SU-DHL-6 (cell line): ENCODE measurements around the gene MYBPH.

Experiments used
- H2AFZ ChIP-seq: fragments of 200-600 bp; sonication (generic); 2 replicates; pipeline ENCODE4 v1.6.1; 2014; ENCODE audit warnings: low read depth, mild to moderate bottlenecking, moderate library complexity, mixed read lengths, antibody characterized with exemption, low read length; ENCODE audit not compliant: severe bottlenecking
- H3F3A ChIP-seq: fragments of 200-600 bp; shearing (Covaris generic); 2 replicates; pipeline ENCODE4 v1.6.0; 2016; ENCODE audit warnings: antibody characterized with exemption, mild to moderate bottlenecking; ENCODE audit not compliant: insufficient read depth
- H3K27ac ChIP-seq: fragments of 200-600 bp; sonication (generic); 2 replicates; pipeline ENCODE4 v1.5.1; 2016; ENCODE audit warnings: low read depth, mild to moderate bottlenecking, low read length, moderate library complexity, mixed read lengths
- H3K27me3 ChIP-seq: fragments of 200-600 bp; sonication (generic), shearing (Covaris generic); 2 replicates; pipeline ENCODE4 v1.6.0; 2014; ENCODE audit warnings: mild to moderate bottlenecking, low read length
- H3K36me3 ChIP-seq: fragments of 200-600 bp; sonication (generic); 2 replicates; pipeline ENCODE4 v1.6.1; 2014; ENCODE audit warnings: mild to moderate bottlenecking, low read length, mixed read lengths
- H3K4me2 ChIP-seq: fragments of 300-600, 200-600 bp; shearing (Covaris generic), sonication (generic); 2 replicates; pipeline ENCODE4 v1.6.0; 2014; ENCODE audit warnings: low read length, low read depth, mild to moderate bottlenecking; ENCODE audit not compliant: poor library complexity, severe bottlenecking
- H3K4me3 ChIP-seq: fragments of 200-600 bp; sonication (generic); 2 replicates; pipeline ENCODE4 v1.5.1; 2014; ENCODE audit warnings: antibody characterized with exemption, low read length, mild to moderate bottlenecking, mixed read lengths; ENCODE audit not compliant: insufficient read depth, poor library complexity, severe bottlenecking
- H3K79me2 ChIP-seq: fragments of 200-600 bp; sonication (generic); 2 replicates; pipeline ENCODE4 v1.6.1; 2014; ENCODE audit warnings: mild to moderate bottlenecking, low read length, moderate library complexity; ENCODE audit not compliant: insufficient read depth
- H3K9ac ChIP-seq: fragments of 200-600 bp; sonication (generic); 2 replicates; pipeline ENCODE4 v1.7.0; 2014; ENCODE audit warnings: mild to moderate bottlenecking, low read length
- H3K9me2 ChIP-seq: fragments of 200-600 bp; sonication (generic); replicated peaks from 2 replicates; pipeline ENCODE4 v1.6.1; 2014; ENCODE audit warnings: low read length; ENCODE audit not compliant: insufficient read depth
- H3K9me3 ChIP-seq: fragments of 200-600 bp; sonication (generic); 2 replicates; pipeline ENCODE4 v1.6.1; 2014; ENCODE audit warnings: low read length, mixed read lengths; ENCODE audit not compliant: insufficient read depth
- H4K20me1 ChIP-seq: fragments of 200-600 bp; sonication (generic); 2 replicates; pipeline ENCODE4 v1.6.1; 2014; ENCODE audit warnings: low read depth, mild to moderate bottlenecking, antibody characterized with exemption, low read length, moderate library complexity, mixed read lengths
- CTCF ChIP-seq: fragments of 200-600 bp; sonication (generic); IDR thresholded peaks from one replicate; pipeline ENCODE4 v1.5.1; 2017; ENCODE audit warnings: antibody characterized with exemption, mild to moderate bottlenecking, low read length, moderate library complexity; ENCODE audit not compliant: insufficient read depth, poor library complexity, severe bottlenecking
- EZH2phosphoT487 ChIP-seq: fragments of 200-600 bp; sonication (generic), shearing (Covaris generic); conservative IDR thresholded peaks from 2 replicates; pipeline ENCODE4 v1.6.1; 2018; ENCODE audit warnings: mild to moderate bottlenecking, antibody characterized with exemption, low read length, moderate library complexity, mixed read lengths

Gene MYBPH

GRCh38 chr1:203167913-203168200, 7.8 kb downstream of the MYBPH start:
- Histone ChIP-seq H3F3A (no peaks in the 10 kb centered on the region), H3K9me3 (no peaks in the 10 kb centered on the region), H2AFZ (no peak overlapping the region), H3K27ac (no peak overlapping the region), H3K4me3 (no peak overlapping the region), H3K79me2 (no peaks in the 10 kb centered on the region), H3K27me3 (no peaks in the 10 kb centered on the region), H3K9me2 (no peaks in the 10 kb centered on the region), H4K20me1 (no peaks in the 10 kb centered on the region), H3K36me3 (no peaks in the 10 kb centered on the region), H3K4me2 (no peak overlapping the region), H3K9ac (no peak overlapping the region)
- no peak for TF ChIP-seq EZH2phosphoT487
- TF ChIP-seq CTCF, result no peak

- H3K4me2 ChIP-seq, result no peak overlapping the region
- no peak overlapping the region for H3K9ac ChIP-seq
- no peaks in the 10 kb centered on the region for H3K36me3 ChIP-seq
- H3K9me2 ChIP-seq, result no peaks in the 10 kb centered on the region
- H4K20me1 ChIP-seq, result no peaks in the 10 kb centered on the region
- no peaks in the 10 kb centered on the region for H3K9me3 ChIP-seq
- H3K4me3 ChIP-seq, result no peak overlapping the region
- H2AFZ ChIP-seq, result no peak overlapping the region
- no peaks in the 10 kb centered on the region for H3K27me3 ChIP-seq
- no peaks in the 10 kb centered on the region for H3F3A ChIP-seq
- no peaks in the 10 kb centered on the region for H3K79me2 ChIP-seq
- TF ChIP-seq CTCF (no peak), EZH2phosphoT487 (no peak)
- H3K27ac ChIP-seq, result no peak overlapping the region
Measured at GRCh38 chr1:203167026-203167912, 8.4 kb downstream of the MYBPH start.

- no peaks in the 10 kb centered on the region for H3K27me3 ChIP-seq
- H3K36me3 ChIP-seq, result no peaks in the 10 kb centered on the region
- H3K4me2 ChIP-seq, result no peak overlapping the region
- no peak overlapping the region for H3K9ac ChIP-seq
- no peaks in the 10 kb centered on the region for H3F3A ChIP-seq
- no peak overlapping the region for H2AFZ ChIP-seq
- H4K20me1 ChIP-seq, result no peaks in the 10 kb centered on the region
- no peak overlapping the region for H3K27ac ChIP-seq
- H3K79me2 ChIP-seq, result no peaks in the 10 kb centered on the region
- TF ChIP-seq CTCF (peak; percentile 17), EZH2phosphoT487 (no peak)
- no peaks in the 10 kb centered on the region for H3K9me3 ChIP-seq
- H3K9me2 ChIP-seq, result no peaks in the 10 kb centered on the region
- H3K4me3 ChIP-seq, result no peak overlapping the region
Measured at GRCh38 chr1:203166192-203166940, 9.3 kb downstream of the MYBPH start.
